ENCODE results near the gene BRIP1. TPM values are rescaled to one million over a fixed set of nuclear protein-coding genes. Genes with fewer than 3 reads are reported as not detected.

Gene BRIP1
- total and polyA plus RNA-seq, 8 donors, result 0.31 to 10.8 (median 0.89) TPM; not detected in 1

GRCh38 chr17:61770752-61771533 is 92.4 kb downstream of the BRIP1 start:
- Histone ChIP-seq H3K9me3 (peaks cover 0 to 14% (median 5%) of the 10 kb centered on the region in 4 donors), H3K36me3 (no peaks in the 10 kb centered on the region), H3K27ac (no peak overlapping the region), H3K4me3 (no peak overlapping the region), H3K27me3 (no peaks in the 10 kb centered on the region), H3K4me1 (no peaks in the 10 kb centered on the region)
- no peak for DNase-seq
- TF ChIP-seq, protein P1, sequence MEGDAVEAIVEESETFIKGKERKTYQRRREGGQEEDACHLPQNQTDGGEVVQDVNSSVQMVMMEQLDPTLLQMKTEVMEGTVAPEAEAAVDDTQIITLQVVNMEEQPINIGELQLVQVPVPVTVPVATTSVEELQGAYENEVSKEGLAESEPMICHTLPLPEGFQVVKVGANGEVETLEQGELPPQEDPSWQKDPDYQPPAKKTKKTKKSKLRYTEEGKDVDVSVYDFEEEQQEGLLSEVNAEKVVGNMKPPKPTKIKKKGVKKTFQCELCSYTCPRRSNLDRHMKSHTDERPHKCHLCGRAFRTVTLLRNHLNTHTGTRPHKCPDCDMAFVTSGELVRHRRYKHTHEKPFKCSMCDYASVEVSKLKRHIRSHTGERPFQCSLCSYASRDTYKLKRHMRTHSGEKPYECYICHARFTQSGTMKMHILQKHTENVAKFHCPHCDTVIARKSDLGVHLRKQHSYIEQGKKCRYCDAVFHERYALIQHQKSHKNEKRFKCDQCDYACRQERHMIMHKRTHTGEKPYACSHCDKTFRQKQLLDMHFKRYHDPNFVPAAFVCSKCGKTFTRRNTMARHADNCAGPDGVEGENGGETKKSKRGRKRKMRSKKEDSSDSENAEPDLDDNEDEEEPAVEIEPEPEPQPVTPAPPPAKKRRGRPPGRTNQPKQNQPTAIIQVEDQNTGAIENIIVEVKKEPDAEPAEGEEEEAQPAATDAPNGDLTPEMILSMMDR (IDR thresholded peaks at IDR 0.05), result no peak
- no peak for TF ChIP-seq EP300 (IDR thresholded peaks at IDR 0.05)
- TF ChIP-seq POLR2AphosphoS5 (IDR thresholded peaks at IDR 0.05), result no peak
- TF ChIP-seq POLR2A (IDR thresholded peaks at IDR 0.05), result no peak
- 84 to 95% (median 91%) methylated on average over 2 of the region's 2 CpGs for WGBS, 5 donors
- intact Hi-C loops (cut with DNase I; ENCODE audit: low total_unique reads), result no loop called here

- intact Hi-C loops (cut with DNase I; ENCODE audit: low total_unique reads), result no loop called here
- Histone ChIP-seq H3K4me3 (no peak overlapping the region), H3K4me1 (no peaks in the 10 kb centered on the region), H3K36me3 (no peaks in the 10 kb centered on the region), H3K27ac (no peak overlapping the region), H3K9me3 (peaks cover 0 to 14% (median 5%) of the 10 kb centered on the region in 4 donors), H3K27me3 (no peaks in the 10 kb centered on the region)
- no peak for DNase-seq
- TF ChIP-seq POLR2AphosphoS5 (IDR thresholded peaks at IDR 0.05) (no peak), POLR2A (IDR thresholded peaks at IDR 0.05) (no peak)
Measured at GRCh38 chr17:61770043-61770442, 93.3 kb downstream of the BRIP1 start.

GRCh38 chr17:61768405-61768804 is 94.9 kb downstream of the BRIP1 start:
- no peaks in the 10 kb centered on the region for H3K36me3 ChIP-seq
- intact Hi-C loops (cut with DNase I; ENCODE audit: low total_unique reads), result no loop called here
- H3K27me3 ChIP-seq, result no peaks in the 10 kb centered on the region
- 87 to 91% (median 88%) methylated on average over 3 of the region's 3 CpGs for WGBS, 5 donors
- peaks cover 0 to 14% (median 5%) of the 10 kb centered on the region in 4 donors for H3K9me3 ChIP-seq
- no peaks in the 10 kb centered on the region for H3K4me1 ChIP-seq
- H3K4me3 ChIP-seq, result no peak overlapping the region
- TF ChIP-seq, protein P1 (IDR thresholded peaks at IDR 0.05), result no peak
- no peak for TF ChIP-seq EP300 (IDR thresholded peaks at IDR 0.05)
- TF ChIP-seq POLR2AphosphoS5 (IDR thresholded peaks at IDR 0.05), result no peak
- no peak for TF ChIP-seq POLR2A (IDR thresholded peaks at IDR 0.05)
- DNase-seq, result no peak
- no peak overlapping the region for H3K27ac ChIP-seq

GRCh38 chr17:61766520-61766919 is 96.8 kb downstream of the BRIP1 start:
- TF ChIP-seq POLR2AphosphoS5 (IDR thresholded peaks at IDR 0.05), result no peak
- TF ChIP-seq POLR2A (IDR thresholded peaks at IDR 0.05), result no peak
- TF ChIP-seq, protein P1 (IDR thresholded peaks at IDR 0.05), result no peak
- no peak for TF ChIP-seq EP300 (IDR thresholded peaks at IDR 0.05)
- no peak overlapping the region for H3K27ac ChIP-seq
- WGBS, 5 donors, result 77 to 92% (median 88%) methylated on average over 2 of the region's 2 CpGs
- peaks cover 0 to 12% (median 4%) of the 10 kb centered on the region in 4 donors for H3K9me3 ChIP-seq
- intact Hi-C loops (cut with DNase I; ENCODE audit: low total_unique reads), result no loop called here
- no peaks in the 10 kb centered on the region for H3K27me3 ChIP-seq
- H3K4me3 ChIP-seq, result no peak overlapping the region
- no peaks in the 10 kb centered on the region for H3K4me1 ChIP-seq
- no peaks in the 10 kb centered on the region for H3K36me3 ChIP-seq
- DNase-seq, result peak in 1 of 2 donors; percentile 6

DNA sequence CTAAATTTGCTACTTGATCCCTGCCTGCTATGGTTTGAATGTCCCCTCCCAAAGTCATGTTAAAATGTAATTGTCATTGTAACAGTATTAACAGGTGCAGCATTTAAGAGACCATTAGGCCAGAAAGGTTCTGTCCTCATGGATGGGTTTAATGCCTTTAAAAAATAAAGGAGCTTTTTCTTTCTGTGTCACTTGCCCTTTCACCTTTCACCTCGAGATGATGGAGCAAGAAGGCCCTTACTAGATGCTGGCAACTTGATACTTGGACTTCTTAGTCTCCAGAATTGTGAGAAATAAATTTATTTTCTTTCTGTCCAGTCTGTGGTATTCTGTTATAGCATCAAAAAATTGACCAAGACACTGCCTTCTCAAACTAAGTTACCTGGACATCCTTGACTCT is 98.5 kb downstream of the BRIP1 start:
- no peaks in the 10 kb centered on the region for H3K4me1 ChIP-seq
- no peaks in the 10 kb centered on the region for H3K27me3 ChIP-seq
- DNase-seq, result no peak
- intact Hi-C loops (cut with DNase I; ENCODE audit: low total_unique reads), result no loop called here
- no peaks in the 10 kb centered on the region for H3K36me3 ChIP-seq
- no peak overlapping the region for H3K4me3 ChIP-seq
- TF ChIP-seq, protein P1 (IDR thresholded peaks at IDR 0.05), result no peak
- TF ChIP-seq EP300 (IDR thresholded peaks at IDR 0.05) (no peak), POLR2AphosphoS5 (IDR thresholded peaks at IDR 0.05) (no peak), POLR2A (IDR thresholded peaks at IDR 0.05) (no peak)
- 93 to 98% (median 96%) methylated on average over 1 of the region's 1 CpG for WGBS, 5 donors
- no peak overlapping the region for H3K27ac ChIP-seq
- no peaks in the 10 kb centered on the region for H3K9me3 ChIP-seq

Data from stomach (tissue), 9 donors.